Breast epithelium (tissue), 3 donors: ENCODE data around the gene TNFSF15.

Experiments used
- POLR2A ChIP-seq: fragments of 450-650 bp; IDR thresholded peaks from one replicate; pipeline ENCODE4 v1.6.1; 2016; ENCODE audit warnings: antibody characterized with exemption, mild to moderate bottlenecking, moderate library complexity
- POLR2AphosphoS5 ChIP-seq, 3 donors: sonication (generic); formaldehyde crosslinking; IDR thresholded peaks; one replicate each; pipeline ENCODE4 v1.6.1; 2017; ENCODE audit warnings: antibody characterized with exemption in 3 of 3

- no peak for TF ChIP-seq POLR2AphosphoS5 (IDR thresholded peaks at IDR 0.05)
- no peak for TF ChIP-seq POLR2A
Observed at GRCh38 chr9:114791312-114791711, 14.5 kb downstream of the TNFSF15 start.
